ENCODE results near the gene ADGRL2.
"Not testable (repeated sequence)": the region's sequence is repeated elsewhere in the genome, so short reads cannot be mapped to it uniquely, and the experiment has no call there.

Gene ADGRL2

DNA sequence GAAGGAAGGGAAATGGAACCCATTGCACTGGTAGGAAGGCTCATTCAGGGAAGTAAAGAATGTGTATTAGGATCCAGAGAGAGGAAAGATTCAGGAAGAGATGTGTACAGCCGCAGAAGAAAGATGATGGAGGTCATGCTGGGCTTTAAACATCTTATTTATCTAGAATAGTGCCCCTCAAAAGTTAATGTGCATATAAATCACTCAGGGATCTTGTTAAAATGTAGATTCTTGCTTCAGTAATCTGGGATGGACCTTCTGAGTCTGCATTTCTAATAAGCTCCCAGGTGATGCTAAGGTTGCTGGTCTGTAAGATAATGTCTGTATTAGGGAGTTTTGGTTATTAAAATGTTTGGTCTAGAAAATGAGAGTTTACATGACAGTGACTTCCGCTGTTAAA lies 46.3 kb downstream of the ADGRL2 start:
- DNase-seq (ENCODE audit: low spot score) = no peak

DNA sequence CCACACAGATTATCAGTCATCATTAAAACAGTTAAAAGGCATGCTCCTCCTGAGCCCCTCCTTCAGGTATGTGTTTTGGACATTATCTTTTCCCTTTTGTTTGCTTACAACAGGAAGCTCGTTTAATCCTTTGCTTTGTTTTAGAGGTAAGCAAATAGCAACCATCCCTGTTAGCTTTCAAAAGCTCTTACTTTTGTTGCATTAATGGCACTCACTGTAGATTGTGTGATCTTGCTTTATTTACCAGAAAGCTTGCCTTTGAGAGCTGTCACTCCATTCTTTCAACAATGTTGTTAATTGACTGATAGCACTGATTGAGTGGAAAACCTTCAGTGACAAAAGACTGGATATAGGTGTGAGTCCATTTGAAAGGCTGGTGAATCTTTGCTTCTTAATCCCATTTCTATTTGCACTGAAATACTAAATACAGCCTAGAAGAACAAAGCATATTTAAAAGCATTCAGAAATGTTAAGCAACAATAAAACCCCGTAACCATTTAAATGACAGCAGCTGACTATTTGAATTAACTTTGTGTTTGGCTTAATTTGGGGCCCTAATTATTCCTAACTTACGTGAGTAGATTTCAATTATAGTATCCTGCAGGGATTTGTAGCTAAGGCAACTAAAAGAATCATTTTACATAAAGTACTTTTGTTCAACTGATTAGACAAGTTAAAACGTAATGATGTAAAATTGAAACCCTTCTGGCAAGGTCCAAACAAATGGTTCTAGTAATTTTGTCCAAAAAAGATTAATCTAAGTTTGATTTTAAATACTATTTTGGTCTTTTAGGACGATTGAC lies 48.3 kb downstream of the ADGRL2 start:
- peak; percentile 9 for DNase-seq (ENCODE audit: low spot score)

DNA sequence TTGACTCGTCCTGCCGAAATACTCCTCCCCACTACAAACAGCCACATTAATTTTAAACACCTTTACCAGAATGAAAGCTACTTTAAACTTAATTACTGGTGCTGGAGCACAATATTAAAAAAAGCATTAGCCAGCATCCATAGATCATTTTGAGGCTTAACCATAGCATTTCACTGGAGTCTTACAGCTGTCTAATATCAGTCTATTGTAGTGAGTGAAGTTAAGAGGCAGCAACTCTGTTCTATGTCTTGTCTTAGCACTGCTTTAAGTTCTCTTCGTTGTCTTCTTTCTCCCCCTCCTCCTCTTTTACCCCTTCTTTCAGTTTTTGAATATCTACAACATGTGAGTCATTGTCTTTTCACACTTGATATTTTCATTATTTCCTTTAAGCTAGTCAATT lies 49.3 kb downstream of the ADGRL2 start:
- DNase-seq (ENCODE audit: low spot score) = no peak

DNA sequence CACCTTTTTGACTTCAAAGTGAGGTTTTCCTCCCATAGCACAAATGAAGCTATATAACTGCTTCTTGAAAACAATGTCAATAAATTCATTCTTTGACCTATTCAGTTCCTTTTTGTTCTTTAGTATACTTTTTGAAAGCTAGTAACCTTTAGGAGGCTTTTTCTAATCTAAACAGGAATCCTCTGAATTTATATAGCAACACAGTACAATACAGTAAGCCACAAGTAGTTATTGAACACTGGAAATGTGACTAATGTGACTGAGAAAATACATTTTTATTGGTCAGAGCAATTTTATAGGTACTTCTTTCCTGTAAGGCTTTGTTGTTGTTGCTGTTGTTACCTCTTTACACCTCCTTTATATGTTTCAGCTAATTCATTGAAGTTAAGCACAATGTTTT lies 49.8 kb downstream of the ADGRL2 start:
- DNase-seq (ENCODE audit: low spot score) = no peak

DNA sequence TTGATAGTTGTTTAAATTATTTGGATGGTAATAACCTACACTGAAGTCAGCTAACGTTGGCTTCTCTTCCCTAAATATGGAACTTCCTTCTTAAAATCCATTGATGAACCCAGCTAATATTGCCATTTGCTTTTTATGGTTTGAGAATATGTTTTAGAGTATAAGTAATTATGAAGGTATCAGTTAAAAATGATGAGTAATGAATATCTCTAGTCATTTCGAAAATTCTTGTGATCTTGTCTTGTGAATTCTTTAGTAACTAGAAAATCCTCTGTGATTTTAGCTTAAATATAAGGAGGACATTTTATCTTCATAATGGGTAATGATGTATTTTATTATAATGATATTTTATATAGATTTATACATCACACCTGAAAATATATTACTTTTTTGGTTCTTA lies 50.5 kb downstream of the ADGRL2 start:
- DNase-seq (ENCODE audit: low spot score) = no peak

DNA sequence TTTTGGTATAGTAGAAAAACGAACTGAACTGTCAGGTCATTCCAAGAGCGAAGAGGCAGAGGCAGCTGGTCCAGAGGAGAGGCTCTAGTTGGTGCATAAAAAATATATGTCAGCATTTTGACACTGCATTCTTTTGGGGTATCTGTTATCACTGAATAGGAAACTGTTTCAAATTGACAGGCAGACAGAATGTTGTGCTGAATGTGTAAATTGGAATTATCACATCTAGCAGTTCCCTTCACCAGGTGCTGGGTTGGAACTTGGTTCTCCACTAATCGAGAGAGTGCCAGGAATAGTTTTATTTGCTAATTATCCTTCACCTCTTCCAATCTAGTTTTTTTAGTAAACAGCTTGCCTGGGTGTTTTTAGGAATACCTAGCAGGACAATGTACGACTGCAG lies 52.2 kb downstream of the ADGRL2 start:
- DNase-seq (ENCODE audit: low spot score) = no peak

DNA sequence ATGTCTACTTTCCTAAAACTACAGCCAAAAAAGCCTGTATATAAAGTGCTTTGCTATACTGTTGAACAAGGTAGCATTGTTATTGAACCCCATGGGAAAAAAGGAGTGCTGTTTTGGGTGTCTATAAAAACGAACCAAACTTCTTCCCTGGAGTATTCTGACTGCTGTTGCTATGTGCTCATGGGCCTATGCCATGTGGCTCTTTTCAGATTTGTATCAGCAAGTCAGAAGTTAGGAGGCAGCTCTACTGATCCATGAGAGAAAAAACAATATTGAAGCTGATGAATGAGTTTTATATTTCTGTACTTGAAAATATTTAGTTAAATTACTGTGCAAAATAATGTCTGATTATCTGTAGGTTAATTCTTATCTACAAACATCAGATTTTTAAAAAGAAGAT lies 66.5 kb downstream of the ADGRL2 start:
- DNase-seq (ENCODE audit: low spot score) = no peak

DNA sequence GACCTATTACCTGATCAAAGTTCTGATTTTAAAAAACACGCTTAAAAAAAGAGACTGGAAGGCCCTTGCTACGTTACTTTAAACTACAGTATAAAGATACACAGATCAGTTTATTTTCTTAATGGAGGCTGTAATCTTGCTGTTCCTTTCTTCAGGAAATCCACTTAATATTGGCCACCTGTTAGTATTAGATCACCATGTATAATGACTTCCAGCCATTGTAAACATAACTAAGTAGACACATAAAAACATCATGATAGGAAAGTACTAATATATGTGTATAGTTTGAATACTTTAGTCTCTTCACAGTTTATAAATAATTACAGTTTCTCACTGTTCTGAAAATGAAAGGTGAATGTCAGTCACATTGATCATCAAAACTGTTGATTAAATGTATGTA lies 68.6 kb downstream of the ADGRL2 start:
- DNase-seq (ENCODE audit: low spot score) = no peak

DNA sequence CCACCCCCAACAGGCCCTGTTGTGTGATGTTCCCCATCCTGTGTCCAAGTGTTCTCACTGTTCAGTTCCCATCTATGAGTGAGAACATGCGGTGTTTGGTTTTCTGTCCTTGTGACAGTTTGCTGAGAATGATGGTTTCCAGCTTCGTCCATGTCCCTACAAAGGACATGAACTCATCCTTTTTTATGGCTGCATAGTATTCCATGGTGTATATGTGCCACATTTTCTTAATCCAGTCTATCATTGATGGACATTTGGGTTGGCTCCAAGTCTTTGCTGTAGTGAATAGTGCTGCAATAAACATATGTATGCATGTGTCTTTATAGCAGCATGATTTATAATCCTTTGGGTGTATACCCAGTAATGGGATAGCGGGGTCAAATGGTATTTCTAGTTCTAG lies 70.4 kb downstream of the ADGRL2 start:
- not testable (repeated sequence) for DNase-seq (ENCODE audit: low spot score)

DNA sequence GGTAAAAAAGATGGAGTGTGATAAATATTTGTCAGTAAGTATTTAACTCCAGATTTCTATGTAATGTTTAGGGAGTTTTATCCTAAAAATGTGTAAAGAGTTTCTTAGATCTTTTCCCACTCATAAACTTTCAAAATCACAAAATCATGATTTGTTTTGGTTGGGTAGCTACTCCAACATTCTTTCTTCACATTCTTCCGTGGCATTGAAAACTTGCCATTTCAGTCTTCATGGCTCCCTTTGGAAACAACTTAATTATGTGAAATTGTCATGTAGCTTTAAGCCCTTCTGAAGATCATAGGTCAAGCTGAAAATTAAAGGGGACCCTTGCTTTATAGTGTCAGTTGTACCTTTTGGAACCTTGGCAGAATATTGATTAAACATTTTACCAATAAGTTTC lies 73.2 kb downstream of the ADGRL2 start:
- no peak for DNase-seq (ENCODE audit: low spot score)

DNA sequence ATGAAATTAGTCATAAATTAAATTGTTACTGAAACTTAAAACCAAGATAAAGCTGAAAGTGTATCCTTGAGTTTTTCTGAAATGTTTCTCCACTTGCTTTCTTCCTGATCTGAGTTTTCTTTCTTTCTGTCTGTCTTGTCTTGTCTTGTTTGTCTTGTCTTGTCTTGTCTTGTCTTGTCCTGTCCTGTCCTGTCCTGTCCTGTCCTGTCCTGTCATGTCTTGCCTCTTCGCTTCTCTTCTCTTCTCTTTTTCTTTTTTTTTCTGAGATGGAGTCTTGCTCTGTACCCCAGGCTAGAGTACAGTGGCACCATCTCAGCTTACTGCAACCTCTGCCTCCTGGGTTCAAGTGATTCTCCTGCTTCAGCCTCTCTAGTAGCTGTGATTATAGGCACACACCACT lies 73.7 kb downstream of the ADGRL2 start:
- no peak for DNase-seq (ENCODE audit: low spot score)

DNA sequence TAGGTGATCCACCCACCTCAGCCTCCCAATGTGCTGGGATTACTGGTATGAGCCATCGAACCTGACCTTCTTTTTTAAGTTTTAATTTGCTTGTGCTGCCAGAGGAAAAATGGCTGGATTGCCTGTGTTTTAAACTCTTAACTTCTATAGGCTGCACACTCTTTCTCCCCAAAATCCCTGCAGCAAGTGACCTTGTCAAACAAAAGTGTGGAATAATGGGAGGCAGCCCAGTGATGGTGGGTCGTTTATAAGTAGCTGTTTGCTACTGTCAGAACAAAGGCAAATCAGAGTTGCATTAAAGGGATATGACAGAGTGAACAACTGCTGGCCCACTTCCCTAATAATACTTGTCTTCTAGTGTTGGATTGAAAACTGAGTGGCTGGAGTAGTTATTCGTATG lies 74.2 kb downstream of the ADGRL2 start:
- DNase-seq (ENCODE audit: low spot score) = no peak

DNA sequence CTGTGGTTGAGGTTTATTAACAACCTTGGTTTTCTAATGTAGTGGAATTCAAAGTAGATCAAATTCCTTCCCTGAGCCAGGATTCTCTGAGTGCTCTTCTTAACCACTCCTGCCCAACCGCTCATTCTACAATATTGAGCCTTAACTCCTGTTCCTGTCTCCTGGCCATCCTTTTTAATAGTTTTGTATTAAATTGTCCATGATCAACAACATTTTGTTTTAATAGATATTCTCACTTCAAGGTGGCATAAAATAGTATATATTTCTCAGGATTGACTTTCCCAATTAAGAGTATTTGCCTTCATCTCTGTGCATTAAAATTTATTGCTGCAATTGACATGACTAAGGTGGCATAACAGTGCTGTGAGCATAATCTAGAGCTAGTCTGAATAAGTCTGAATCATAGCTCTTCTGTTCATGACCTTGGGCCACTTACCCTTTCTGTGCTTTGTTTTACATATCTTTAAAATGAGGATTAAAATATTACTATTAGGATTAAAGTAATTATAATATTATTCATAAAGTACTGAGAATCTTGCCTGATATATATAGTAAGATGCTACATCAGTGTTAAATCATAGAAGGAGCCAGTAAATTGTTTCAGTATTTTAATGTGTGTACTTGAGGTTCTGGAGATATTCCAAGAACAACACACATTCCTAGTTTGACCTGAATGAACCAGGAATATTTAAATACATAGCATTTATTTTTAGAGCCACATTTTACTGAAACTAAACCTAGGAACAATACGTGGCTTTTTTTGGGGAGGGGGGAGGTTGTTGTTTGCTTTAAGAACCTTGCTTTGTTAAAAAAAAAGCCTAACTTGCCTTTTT lies 76.4 kb downstream of the ADGRL2 start:
- no peak for DNase-seq (ENCODE audit: low spot score)

DNA sequence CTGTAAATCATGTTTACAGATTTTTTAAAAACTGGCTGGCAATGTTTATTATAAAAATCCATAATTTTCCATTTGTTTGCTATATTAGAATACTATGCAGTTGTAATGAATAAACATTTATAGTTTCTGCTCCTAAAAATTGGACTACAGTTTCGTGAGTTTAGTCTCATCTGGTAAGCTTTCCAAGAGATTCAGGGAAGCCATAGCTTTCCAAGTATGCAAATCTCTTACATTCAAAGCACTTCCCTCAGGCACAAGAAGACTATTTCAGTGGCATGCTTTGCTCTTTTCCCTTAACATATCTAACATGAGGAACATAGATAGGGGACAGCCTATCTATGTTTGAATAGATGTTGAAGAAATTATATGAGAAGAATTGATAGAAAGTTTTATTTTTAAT lies 77.2 kb downstream of the ADGRL2 start:
- DNase-seq (ENCODE audit: low spot score) = no peak

DNA sequence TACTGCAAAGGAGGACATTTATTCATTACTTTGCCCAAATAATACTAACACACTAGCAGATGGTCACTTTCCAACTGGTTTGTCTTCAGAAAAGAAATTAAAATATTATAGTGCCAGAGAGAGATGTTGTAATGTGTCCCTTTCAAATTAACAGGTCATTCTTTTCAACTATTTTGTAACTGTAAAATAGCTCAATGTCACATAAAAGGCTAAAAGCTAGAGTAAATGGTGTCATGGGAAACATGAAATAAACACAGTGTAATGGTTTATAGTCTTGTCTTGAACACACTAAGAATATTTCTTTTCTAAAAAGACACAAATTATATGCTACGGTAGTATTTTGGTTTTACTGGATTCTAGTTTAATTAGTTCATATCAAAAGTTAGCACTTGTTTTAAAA lies 77.8 kb downstream of the ADGRL2 start:
- no peak for DNase-seq (ENCODE audit: low spot score)

DNA sequence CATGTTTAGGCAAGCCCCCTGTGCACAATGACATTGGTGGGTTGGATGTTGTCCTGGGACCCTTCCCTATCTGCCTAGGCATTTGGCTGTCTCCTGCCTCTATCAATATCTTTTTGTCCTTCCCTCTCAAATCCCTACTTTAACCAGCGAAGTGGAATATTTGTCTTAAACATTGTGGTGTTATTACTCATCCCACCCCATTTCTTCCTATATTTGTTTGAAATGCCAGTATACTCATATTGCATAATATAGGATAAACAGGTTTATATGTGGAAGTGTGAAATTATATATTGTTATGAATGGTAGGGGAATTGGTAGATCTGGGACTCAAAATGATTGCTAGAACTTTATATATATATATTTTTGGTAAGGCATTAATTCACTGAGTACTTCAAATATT lies 80.0 kb downstream of the ADGRL2 start:
- no peak for DNase-seq (ENCODE audit: low spot score)

DNA sequence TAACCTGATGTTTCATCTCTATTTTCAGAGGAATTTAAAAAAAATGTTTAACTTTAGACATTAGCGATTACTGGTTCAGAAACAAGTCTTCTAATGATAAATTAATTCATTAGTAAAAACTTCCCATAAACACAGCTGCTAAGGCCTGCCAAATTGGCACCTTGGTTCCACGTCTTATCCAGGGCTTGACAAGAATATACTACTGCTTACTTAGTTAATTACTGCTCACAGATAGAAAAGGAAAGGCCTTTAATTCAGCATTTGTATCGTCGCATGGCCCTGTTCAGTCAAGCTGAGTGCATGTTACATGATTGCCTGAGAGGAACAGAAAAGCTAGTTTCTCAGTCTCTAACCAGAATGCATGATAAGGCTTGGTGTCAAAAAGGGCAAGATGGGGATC lies 84.6 kb downstream of the ADGRL2 start:
- no peak for DNase-seq (ENCODE audit: low spot score)

DNA sequence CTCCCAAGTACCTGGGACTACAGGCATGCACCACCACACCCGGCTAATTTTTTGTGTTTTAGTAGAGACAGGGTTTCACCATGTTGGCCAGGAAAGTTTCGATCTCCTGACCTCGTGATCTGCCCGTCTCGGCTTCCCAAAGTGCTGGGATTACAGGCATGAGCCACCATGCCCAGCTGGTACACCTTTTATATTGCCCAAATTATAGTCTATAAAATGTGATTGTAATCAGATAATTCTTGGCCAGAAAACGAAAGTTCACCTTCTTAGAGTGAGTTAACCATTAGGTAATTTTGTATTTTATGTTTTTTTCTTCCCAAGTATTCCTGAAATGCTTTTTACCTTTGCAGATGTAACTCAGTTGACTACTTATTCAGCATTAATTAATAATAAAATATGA lies 85.6 kb downstream of the ADGRL2 start:
- DNase-seq (ENCODE audit: low spot score) = not testable (repeated sequence)

DNA sequence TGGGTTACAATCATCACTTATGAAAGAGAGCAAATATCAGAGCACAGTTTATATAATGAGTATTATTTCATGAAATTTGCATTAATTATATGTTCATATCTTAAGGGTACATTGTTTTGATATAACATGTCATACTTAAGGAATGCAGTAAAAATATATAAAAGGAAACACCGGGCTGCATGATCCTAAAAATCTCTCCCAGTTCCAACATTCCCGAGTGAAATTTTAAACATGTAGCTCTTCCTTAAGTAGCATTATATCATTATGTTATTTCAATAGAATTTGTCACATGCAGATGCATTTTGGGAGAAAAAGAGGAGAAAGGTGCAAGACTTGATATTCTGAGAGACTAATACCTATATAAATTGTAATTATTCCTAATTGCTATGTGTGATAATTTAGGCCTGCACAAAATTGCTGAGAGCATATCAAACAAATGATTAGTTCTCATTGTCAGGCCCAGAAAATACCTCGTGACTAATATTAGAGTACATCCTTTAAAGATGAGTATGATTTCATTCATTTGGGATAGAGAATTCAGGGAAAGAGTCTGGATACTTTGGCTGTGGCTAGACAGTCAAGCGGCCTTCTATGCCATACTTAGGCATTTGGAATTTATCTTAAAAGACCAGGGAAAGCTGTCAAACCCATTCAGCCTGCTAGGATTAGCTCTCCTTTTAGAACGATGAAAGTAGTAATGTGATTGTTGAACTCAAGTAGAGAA lies 86.8 kb downstream of the ADGRL2 start:
- no peak for DNase-seq (ENCODE audit: low spot score)

DNA sequence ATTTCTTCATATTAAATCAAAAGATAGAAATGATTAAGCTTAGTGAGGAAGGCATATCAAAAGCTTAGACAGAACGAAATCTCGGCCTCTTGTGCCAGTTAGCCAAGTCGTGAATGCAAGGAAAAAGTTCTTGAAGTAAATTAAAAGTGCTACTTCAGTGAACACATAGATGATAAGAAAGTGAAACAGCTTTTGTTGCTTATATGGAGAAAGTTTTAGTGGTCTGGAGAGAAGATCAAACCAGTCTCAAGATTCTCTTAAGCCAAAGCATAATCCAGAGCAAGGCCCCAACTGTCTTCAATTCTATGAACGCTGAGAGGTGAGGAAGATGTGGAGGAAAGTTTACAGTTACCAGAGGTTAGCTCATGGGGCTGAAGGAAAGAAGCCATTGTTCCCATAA lies 88.4 kb downstream of the ADGRL2 start:
- DNase-seq (ENCODE audit: low spot score) = no peak

DNA sequence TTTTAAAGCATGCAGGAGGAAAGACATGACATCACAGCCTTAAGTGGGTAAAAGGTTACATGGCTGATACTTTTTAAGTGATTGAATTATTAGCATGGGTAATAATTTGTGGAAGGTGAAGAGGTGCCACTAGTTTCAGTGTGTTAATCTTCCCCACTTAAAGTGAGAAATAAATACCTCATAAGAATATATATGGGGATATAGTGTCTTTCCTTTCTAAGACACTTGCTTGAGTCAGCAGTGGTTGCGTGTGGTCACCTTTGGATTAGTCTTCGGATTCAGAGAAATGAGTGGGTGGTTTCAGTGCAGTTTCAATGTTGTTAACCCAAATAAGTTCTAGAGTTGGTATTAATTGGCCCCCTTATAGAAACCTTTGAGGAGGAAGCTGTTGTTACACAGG lies 94.1 kb downstream of the ADGRL2 start:
- DNase-seq (ENCODE audit: low spot score) = no peak

DNA sequence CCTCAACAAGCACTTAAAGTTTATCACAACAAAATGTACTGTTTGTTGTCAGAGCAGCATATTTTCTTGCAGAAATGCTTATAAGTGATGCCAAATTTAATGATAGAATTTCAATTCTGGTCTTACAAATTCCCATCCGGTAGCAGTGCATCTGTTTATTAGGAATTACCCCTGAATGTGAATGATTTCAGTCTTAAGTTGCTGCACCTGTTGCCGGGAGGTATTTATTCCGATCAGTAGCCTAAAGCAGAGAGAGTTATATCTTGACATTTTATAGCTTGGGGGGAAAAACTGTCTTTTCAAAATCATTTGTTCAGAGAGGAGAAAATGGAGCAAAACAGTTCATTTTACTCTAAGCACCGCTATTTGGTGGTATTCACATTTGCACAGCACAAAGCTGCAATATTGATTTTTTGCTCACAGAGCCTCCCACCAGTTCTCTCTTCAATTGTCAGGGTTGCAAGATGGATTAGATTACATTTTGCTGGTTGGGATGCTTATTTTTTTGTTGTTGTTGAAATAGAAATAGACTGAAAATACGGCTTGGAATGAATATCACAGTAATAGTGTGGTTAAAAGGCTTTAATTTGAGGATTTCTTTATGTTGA lies 98.6 kb downstream of the ADGRL2 start:
- no peak for DNase-seq (ENCODE audit: low spot score)

DNA sequence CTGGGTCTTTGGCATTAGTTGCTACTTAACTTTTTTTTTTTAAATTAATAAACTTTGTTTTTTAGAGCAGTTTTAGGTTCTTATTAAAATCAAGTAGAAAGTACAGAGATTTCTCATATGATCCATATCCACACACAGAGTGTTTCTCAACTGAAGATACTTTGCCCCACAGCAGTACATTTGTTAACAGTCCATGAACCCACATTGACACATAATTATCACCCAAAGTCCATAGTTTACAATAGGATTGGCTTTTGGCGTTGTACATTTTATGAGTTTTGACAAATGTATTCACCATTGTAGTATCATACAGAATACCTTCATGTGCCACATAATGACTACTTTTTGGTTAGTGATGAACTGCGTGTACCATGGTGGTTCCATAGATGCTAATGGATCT lies 106.8 kb downstream of the ADGRL2 start:
- DNase-seq (ENCODE audit: low spot score) = no peak
